ENCODE measurements around the gene STK10. TPM values are rescaled to one million over a fixed set of nuclear protein-coding genes. Genes with fewer than 3 reads are reported as not detected.

Gene STK10
- total RNA-seq, 1 experiment from 2014 or later: 25.7 TPM

DNA sequence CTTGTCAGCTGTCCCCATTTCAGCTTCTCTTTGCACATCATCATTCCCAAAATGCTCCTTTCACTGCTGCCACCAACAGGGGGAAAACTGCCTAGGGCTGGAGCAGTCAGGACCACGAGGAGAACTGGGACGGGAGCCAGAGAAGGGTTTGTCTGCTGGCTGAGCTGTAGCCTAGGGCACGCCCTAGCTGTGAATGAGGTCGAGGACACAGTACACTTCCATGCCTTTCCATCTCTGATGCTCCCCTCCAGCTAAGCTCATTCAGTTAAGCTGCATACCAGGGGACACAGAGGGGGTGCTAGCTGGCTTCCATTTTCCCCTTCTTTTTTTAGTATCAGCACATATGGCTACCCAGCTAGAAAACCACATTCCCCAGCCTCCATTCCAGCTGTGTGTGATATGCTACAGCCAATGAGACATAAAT is 64.7 kb downstream of the STK10 start:
- Histone ChIP-seq H3K4me3 (ENCODE audit: low read length) (no peak overlapping the region), H2AFZ (ENCODE audit: low read length) (no peak overlapping the region), H3K4me1 (ENCODE audit: insufficient read depth, low read length) (no peaks in the 10 kb centered on the region), H4K20me1 (ENCODE audit: low read length) (no peaks in the 10 kb centered on the region), H3K36me3 (ENCODE audit: low read depth, low read length) (no peaks in the 10 kb centered on the region), H3K9me2 (replicated peaks; ENCODE audit: low read length) (no peaks in the 10 kb centered on the region), H3F3A (ENCODE audit: low read length, unreplicated experiment) (no peaks in the 10 kb centered on the region), H3K79me2 (ENCODE audit: low read length) (no peaks in the 10 kb centered on the region), H3K9me3 (ENCODE audit: low read length) (no peaks in the 10 kb centered on the region), H3K4me2 (ENCODE audit: low read length) (no peak overlapping the region), H3K27ac (ENCODE audit: low read length) (no peak overlapping the region), H3K27me3 (ENCODE audit: low read length) (no peaks in the 10 kb centered on the region), H3K9ac (ENCODE audit: low read length) (no peak overlapping the region)
- ChIA-PET CTCF (interaction anchor here (1.2 kb wide), 1 partner anchor 65 kb away, joined by 4 read pairs; the partner anchor contains the start of gene STK10), POLR2A (ENCODE audit: unreplicated experiment) (no interaction called here)
- peak; percentile 90 for ATAC-seq
- DNase-seq: peak; percentile 57
- BruUV-seq (replicated peaks): no TSS peak
- intact Hi-C loops (cut with micrococcal nuclease): no loop called here
- TF ChIP-seq, protein P1, sequence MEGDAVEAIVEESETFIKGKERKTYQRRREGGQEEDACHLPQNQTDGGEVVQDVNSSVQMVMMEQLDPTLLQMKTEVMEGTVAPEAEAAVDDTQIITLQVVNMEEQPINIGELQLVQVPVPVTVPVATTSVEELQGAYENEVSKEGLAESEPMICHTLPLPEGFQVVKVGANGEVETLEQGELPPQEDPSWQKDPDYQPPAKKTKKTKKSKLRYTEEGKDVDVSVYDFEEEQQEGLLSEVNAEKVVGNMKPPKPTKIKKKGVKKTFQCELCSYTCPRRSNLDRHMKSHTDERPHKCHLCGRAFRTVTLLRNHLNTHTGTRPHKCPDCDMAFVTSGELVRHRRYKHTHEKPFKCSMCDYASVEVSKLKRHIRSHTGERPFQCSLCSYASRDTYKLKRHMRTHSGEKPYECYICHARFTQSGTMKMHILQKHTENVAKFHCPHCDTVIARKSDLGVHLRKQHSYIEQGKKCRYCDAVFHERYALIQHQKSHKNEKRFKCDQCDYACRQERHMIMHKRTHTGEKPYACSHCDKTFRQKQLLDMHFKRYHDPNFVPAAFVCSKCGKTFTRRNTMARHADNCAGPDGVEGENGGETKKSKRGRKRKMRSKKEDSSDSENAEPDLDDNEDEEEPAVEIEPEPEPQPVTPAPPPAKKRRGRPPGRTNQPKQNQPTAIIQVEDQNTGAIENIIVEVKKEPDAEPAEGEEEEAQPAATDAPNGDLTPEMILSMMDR (conservative IDR thresholded peaks at IDR 0.05; ENCODE audit: low read depth, low read length): 0 out of 2 replicates have a peak, but pooled peaks have one; percentile 41
- TF ChIP-seq EZH2phosphoT487 (IDR thresholded peaks at IDR 0.05; ENCODE audit: borderline replicate concordance, low read length) (no peak), EZH2 (IDR thresholded peaks at IDR 0.05; ENCODE audit: low read length, unreplicated experiment) (no peak)

DNA sequence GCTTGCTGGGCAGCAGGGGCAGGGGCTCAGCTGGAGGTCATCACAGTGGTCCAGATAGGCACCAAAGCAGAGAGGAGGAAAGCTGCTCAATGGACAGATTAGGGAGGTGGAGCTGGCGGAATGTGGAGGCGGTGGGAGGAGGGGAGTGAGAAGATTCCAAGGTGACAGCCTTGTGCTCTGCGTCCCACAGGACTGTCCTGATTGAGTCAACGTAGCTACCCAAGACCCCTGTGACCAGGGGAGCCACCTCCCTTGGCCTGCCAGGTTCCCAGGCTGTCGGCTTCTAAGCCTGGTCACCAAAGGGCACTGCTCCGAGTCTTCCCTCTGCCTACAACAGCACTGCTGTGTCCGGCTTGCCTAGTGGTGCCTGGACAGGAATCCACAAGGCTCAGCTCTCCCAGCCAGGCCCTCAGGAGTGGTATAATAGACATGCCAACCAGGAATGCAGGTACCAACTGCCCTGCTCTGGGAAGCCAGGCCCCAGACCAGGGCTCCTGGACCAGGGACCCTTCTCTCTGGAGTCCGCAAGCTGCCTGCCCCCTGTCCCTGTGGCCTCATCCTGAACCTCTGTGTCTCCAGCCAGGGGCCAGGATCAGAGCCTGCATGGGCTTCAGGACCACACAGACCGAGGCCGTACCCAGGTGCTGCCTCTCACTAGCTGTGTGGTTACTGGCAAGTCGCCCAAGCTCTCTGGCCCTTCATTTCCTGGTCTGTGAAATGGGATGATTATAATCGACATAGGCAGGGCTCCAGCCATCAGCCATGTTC is 67.9 kb downstream of the STK10 start:
- Histone ChIP-seq H3K27me3 (ENCODE audit: low read length) (no peaks in the 10 kb centered on the region), H3K4me2 (ENCODE audit: low read length) (no peak overlapping the region), H4K20me1 (ENCODE audit: low read length) (no peaks in the 10 kb centered on the region), H3K9me3 (ENCODE audit: low read length) (no peaks in the 10 kb centered on the region), H3K4me1 (ENCODE audit: insufficient read depth, low read length) (no peaks in the 10 kb centered on the region), H3K4me3 (ENCODE audit: low read length) (no peak overlapping the region), H3K27ac (ENCODE audit: low read length) (no peak overlapping the region), H3K36me3 (ENCODE audit: low read depth, low read length) (0 out of 2 replicates have a peak, but pooled peaks cover 4% of the 10 kb centered on the region), H3F3A (ENCODE audit: low read length, unreplicated experiment) (no peaks in the 10 kb centered on the region), H3K9me2 (replicated peaks; ENCODE audit: low read length) (no peaks in the 10 kb centered on the region), H3K9ac (ENCODE audit: low read length) (no peak overlapping the region), H2AFZ (ENCODE audit: low read length) (no peak overlapping the region), H3K79me2 (ENCODE audit: low read length) (no peaks in the 10 kb centered on the region)
- DNase-seq (no peak), ATAC-seq (no peak)
- intact Hi-C loops (cut with micrococcal nuclease): no loop called here
- TF ChIP-seq EZH2 (IDR thresholded peaks at IDR 0.05; ENCODE audit: low read length, unreplicated experiment) (no peak), EZH2phosphoT487 (IDR thresholded peaks at IDR 0.05; ENCODE audit: borderline replicate concordance, low read length) (no peak)
- TF ChIP-seq, protein P1 (conservative IDR thresholded peaks at IDR 0.05; ENCODE audit: low read depth, low read length): no peak
- no TSS peak for BruUV-seq (replicated peaks)
- POLR2A ChIA-PET (ENCODE audit: unreplicated experiment): no interaction called here
- CTCF ChIA-PET: no interaction called here

DNA sequence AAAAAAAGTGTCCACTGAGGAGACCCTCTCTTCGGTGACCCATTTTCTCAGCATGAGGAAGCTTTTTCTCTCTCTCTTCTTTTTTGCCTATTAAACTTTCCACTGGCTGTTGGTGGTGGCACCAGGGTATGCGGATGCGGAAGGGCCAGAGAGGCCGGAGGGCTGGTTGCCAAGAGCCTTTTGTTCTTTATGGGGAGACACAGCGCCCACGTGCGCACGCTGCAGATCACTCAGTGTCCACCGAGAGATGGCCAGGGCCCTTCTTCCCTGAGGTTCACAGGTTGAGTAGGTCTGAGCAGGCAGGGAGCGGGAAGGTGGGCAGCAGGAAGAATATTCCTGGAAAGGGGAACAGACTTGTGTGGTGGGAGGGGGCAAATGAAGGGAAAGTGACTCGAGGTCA is 69.1 kb downstream of the STK10 start:
- no peaks in the 10 kb centered on the region for H3K4me1 ChIP-seq (ENCODE audit: insufficient read depth, low read length)
- 0 out of 2 replicates have a peak, but pooled peaks cover 4% of the 10 kb centered on the region for H3K36me3 ChIP-seq (ENCODE audit: low read depth, low read length)
- H3K4me2 ChIP-seq (ENCODE audit: low read length): no peak overlapping the region
- no TSS peak for BruUV-seq (replicated peaks)
- ChIA-PET CTCF (no interaction called here), POLR2A (ENCODE audit: unreplicated experiment) (no interaction called here)
- ATAC-seq (no peak), DNase-seq (no peak)
- no peaks in the 10 kb centered on the region for H3F3A ChIP-seq (ENCODE audit: low read length, unreplicated experiment)
- H3K4me3 ChIP-seq (ENCODE audit: low read length): no peak overlapping the region
- no peak overlapping the region for H3K27ac ChIP-seq (ENCODE audit: low read length)
- no peaks in the 10 kb centered on the region for H3K9me2 ChIP-seq (replicated peaks; ENCODE audit: low read length)
- no peaks in the 10 kb centered on the region for H3K9me3 ChIP-seq (ENCODE audit: low read length)
- no peak overlapping the region for H3K9ac ChIP-seq (ENCODE audit: low read length)
- no peaks in the 10 kb centered on the region for H4K20me1 ChIP-seq (ENCODE audit: low read length)
- intact Hi-C loops (cut with micrococcal nuclease): no loop called here
- TF ChIP-seq EZH2phosphoT487 (IDR thresholded peaks at IDR 0.05; ENCODE audit: borderline replicate concordance, low read length) (no peak), EZH2 (IDR thresholded peaks at IDR 0.05; ENCODE audit: low read length, unreplicated experiment) (no peak)
- TF ChIP-seq, protein P1 (conservative IDR thresholded peaks at IDR 0.05; ENCODE audit: low read depth, low read length): no peak
- H3K79me2 ChIP-seq (ENCODE audit: low read length): no peaks in the 10 kb centered on the region
- no peak overlapping the region for H2AFZ ChIP-seq (ENCODE audit: low read length)
- H3K27me3 ChIP-seq (ENCODE audit: low read length): no peaks in the 10 kb centered on the region

Data from PC-3 (cell line).